HUES64 (cell line): ENCODE measurements around the gene GIPC2.

Experiments used
- H3K27ac ChIP-seq: 2 replicates; pipeline ENCODE4 v1.7.0; 2013; ENCODE audit warnings: low read depth, low read length, inconsistent platforms
- H3K27me3 ChIP-seq: 2 replicates; pipeline ENCODE4 v1.6.1; 2013; ENCODE audit warnings: mild to moderate bottlenecking, low read length; ENCODE audit not compliant: insufficient read depth
- H3K36me3 ChIP-seq: 2 replicates; pipeline ENCODE4 v1.6.1; 2013; ENCODE audit warnings: mild to moderate bottlenecking, low read length; ENCODE audit not compliant: insufficient read depth
- H3K4me1 ChIP-seq: 2 replicates; pipeline ENCODE4 v1.6.1; 2013; ENCODE audit warnings: mild to moderate bottlenecking, low read length, moderate library complexity; ENCODE audit not compliant: insufficient read depth
- H3K4me3 ChIP-seq: 2 replicates; pipeline ENCODE4 v1.5.1; 2013; ENCODE audit warnings: mild to moderate bottlenecking, low read length, moderate library complexity
- H3K9ac ChIP-seq: 2 replicates; pipeline ENCODE4 v1.6.1; 2013; ENCODE audit warnings: mild to moderate bottlenecking, low read depth, low read length
- H3K9me3 ChIP-seq: 2 replicates; pipeline ENCODE4 v1.6.1; 2013; ENCODE audit warnings: low read depth, low read length; ENCODE audit not compliant: insufficient read depth
- WGBS: fragments of 150-250, 120-280 bp; methylation state at CpG from one replicate; pipeline ENCODE4 v1.1.7; 2013; ENCODE audit warnings: missing lambda C conversion rate; 5-methylcytosine and 5-hydroxymethylcytosine counted together

GIPC2 gene

GRCh38 chr1:78177708-78178270 is 132.0 kb downstream of the GIPC2 start:
- Histone ChIP-seq H3K4me3 (no peak overlapping the region), H3K36me3 (no peaks in the 10 kb centered on the region), H3K4me1 (no peaks in the 10 kb centered on the region), H3K9ac (no peak overlapping the region), H3K27ac (no peak overlapping the region), H3K9me3 (no peaks in the 10 kb centered on the region), H3K27me3 (no peaks in the 10 kb centered on the region)
- 66% methylated on average over 3 of the region's 3 CpGs for WGBS

GRCh38 chr1:78178816-78179215 is 133.1 kb downstream of the GIPC2 start:
- no peak overlapping the region for H3K27ac ChIP-seq
- no peaks in the 10 kb centered on the region for H3K27me3 ChIP-seq
- WGBS = 92% methylated on average over 3 of the region's 4 CpGs
- H3K4me3 ChIP-seq = no peak overlapping the region
- no peak overlapping the region for H3K9ac ChIP-seq
- H3K36me3 ChIP-seq = no peaks in the 10 kb centered on the region
- no peaks in the 10 kb centered on the region for H3K4me1 ChIP-seq
- H3K9me3 ChIP-seq = no peaks in the 10 kb centered on the region

- 84% methylated on average over 3 of the region's 3 CpGs for WGBS
- Histone ChIP-seq H3K4me1 (no peaks in the 10 kb centered on the region), H3K36me3 (no peaks in the 10 kb centered on the region), H3K4me3 (no peak overlapping the region), H3K27ac (no peak overlapping the region), H3K27me3 (no peaks in the 10 kb centered on the region), H3K9me3 (no peaks in the 10 kb centered on the region), H3K9ac (no peak overlapping the region)
Observed at GRCh38 chr1:78184460-78185072, 138.8 kb downstream of the GIPC2 start.
